ENCODE results near the gene PPP1R12B.
"Not testable (repeated sequence)": the region's sequence is repeated elsewhere in the genome, so short reads cannot be mapped to it uniquely, and the experiment has no call there.

PPP1R12B gene

GRCh38 chr1:202401771-202402170 lies 53.3 kb downstream of the PPP1R12B start:
- not testable (repeated sequence) for H3K4me3 ChIP-seq (ENCODE audit: low read depth, low read length)

- not testable (repeated sequence) for H3K4me3 ChIP-seq (ENCODE audit: low read depth, low read length)
These were observed 54.9 kb downstream of the PPP1R12B start for GRCh38 chr1:202403381-202403780.

- H3K4me3 ChIP-seq (ENCODE audit: low read depth, low read length): no peak overlapping the region
These were observed 57.4 kb downstream of the PPP1R12B start for GRCh38 chr1:202405928-202406327.

GRCh38 chr1:202406896-202407295 lies 58.4 kb downstream of the PPP1R12B start:
- H3K4me3 ChIP-seq (ENCODE audit: low read depth, low read length): not testable (repeated sequence)

- H3K4me3 ChIP-seq (ENCODE audit: low read depth, low read length): not testable (repeated sequence)
These were observed 58.9 kb downstream of the PPP1R12B start for GRCh38 chr1:202407378-202407777.

- not testable (repeated sequence) for H3K4me3 ChIP-seq (ENCODE audit: low read depth, low read length)
These were observed 61.8 kb downstream of the PPP1R12B start for GRCh38 chr1:202410251-202410650.

- not testable (repeated sequence) for H3K4me3 ChIP-seq (ENCODE audit: low read depth, low read length)
These were observed 62.4 kb downstream of the PPP1R12B start for GRCh38 chr1:202410854-202411357.

- no peak overlapping the region for H3K4me3 ChIP-seq (ENCODE audit: low read depth, low read length)
These were observed 62.9 kb downstream of the PPP1R12B start for GRCh38 chr1:202411422-202411821.

- not testable (repeated sequence) for H3K4me3 ChIP-seq (ENCODE audit: low read depth, low read length)
These were observed 63.9 kb downstream of the PPP1R12B start for GRCh38 chr1:202412421-202412820.

- H3K4me3 ChIP-seq (ENCODE audit: low read depth, low read length): no peak overlapping the region
These were observed 68.1 kb downstream of the PPP1R12B start for GRCh38 chr1:202416641-202417040.

GRCh38 chr1:202417141-202417540 lies 68.6 kb downstream of the PPP1R12B start:
- not testable (repeated sequence) for H3K4me3 ChIP-seq (ENCODE audit: low read depth, low read length)

- H3K4me3 ChIP-seq (ENCODE audit: low read depth, low read length): not testable (repeated sequence)
These were observed 69.3 kb downstream of the PPP1R12B start for GRCh38 chr1:202417762-202418201.

GRCh38 chr1:202419731-202420130 lies 71.2 kb downstream of the PPP1R12B start:
- not testable (repeated sequence) for H3K4me3 ChIP-seq (ENCODE audit: low read depth, low read length)

GRCh38 chr1:202420422-202421094 lies 72.1 kb downstream of the PPP1R12B start:
- not testable (repeated sequence) for H3K4me3 ChIP-seq (ENCODE audit: low read depth, low read length)

GRCh38 chr1:202422709-202423108 lies 74.2 kb downstream of the PPP1R12B start:
- not testable (repeated sequence) for H3K4me3 ChIP-seq (ENCODE audit: low read depth, low read length)

GRCh38 chr1:202424260-202424659 lies 75.8 kb downstream of the PPP1R12B start:
- not testable (repeated sequence) for H3K4me3 ChIP-seq (ENCODE audit: low read depth, low read length)

- H3K4me3 ChIP-seq (ENCODE audit: low read depth, low read length): not testable (repeated sequence)
These were observed 81.6 kb downstream of the PPP1R12B start for GRCh38 chr1:202430111-202430510.

GRCh38 chr1:202432338-202432737 lies 83.8 kb downstream of the PPP1R12B start:
- not testable (repeated sequence) for H3K4me3 ChIP-seq (ENCODE audit: low read depth, low read length)

- H3K4me3 ChIP-seq (ENCODE audit: low read depth, low read length): no peak overlapping the region
These were observed 84.9 kb downstream of the PPP1R12B start for GRCh38 chr1:202433155-202434043.

- no peak overlapping the region for H3K4me3 ChIP-seq (ENCODE audit: low read depth, low read length)
These were observed 85.6 kb downstream of the PPP1R12B start for GRCh38 chr1:202434059-202434458.

GRCh38 chr1:202438393-202439174 lies 90.1 kb downstream of the PPP1R12B start:
- H3K4me3 ChIP-seq (ENCODE audit: low read depth, low read length): no peak overlapping the region
